Neural cell (in vitro differentiated cells): Measurements from ENCODE around the gene SSR4.
"Not testable (repeated sequence)": the region's sequence is repeated elsewhere in the genome, so short reads cannot be mapped to it uniquely, and the experiment has no call there.

Experiments
- EP300 ChIP-seq: fragments of 450-650 bp; conservative IDR thresholded peaks from 2 replicates; pipeline ENCODE4 v1.6.1; 2014; ENCODE audit warnings: antibody characterized with exemption, mild to moderate bottlenecking, moderate library complexity; ENCODE audit not compliant: poor library complexity, severe bottlenecking
- EZH2 ChIP-seq: fragments of 200-600, 300-800 bp; shearing (Covaris generic), sonication (generic); IDR thresholded peaks from 2 replicates; pipeline ENCODE4 v1.6.1; 2014; ENCODE audit warnings: antibody characterized with exemption, low read length, borderline replicate concordance, mild to moderate bottlenecking; ENCODE audit not compliant: insufficient read depth, poor library complexity, severe bottlenecking
- RAD21 ChIP-seq: fragments of 450-650 bp; conservative IDR thresholded peaks from 2 replicates; pipeline ENCODE4 v1.6.1; 2014; ENCODE audit warnings: antibody characterized with exemption, mild to moderate bottlenecking, moderate library complexity
- TAF1 ChIP-seq: IDR thresholded peaks from 2 replicates; pipeline ENCODE4 v1.6.1; 2012; ENCODE audit warnings: low read depth
- TF ChIP-seq, protein P1 (sequence below): fragments of 450-650 bp; IDR thresholded peaks from 2 replicates; pipeline ENCODE4 v1.5.1; 2014; ENCODE audit warnings: antibody characterized with exemption, mild to moderate bottlenecking, moderate library complexity; ENCODE audit not compliant: poor library complexity, severe bottlenecking

DNA sequence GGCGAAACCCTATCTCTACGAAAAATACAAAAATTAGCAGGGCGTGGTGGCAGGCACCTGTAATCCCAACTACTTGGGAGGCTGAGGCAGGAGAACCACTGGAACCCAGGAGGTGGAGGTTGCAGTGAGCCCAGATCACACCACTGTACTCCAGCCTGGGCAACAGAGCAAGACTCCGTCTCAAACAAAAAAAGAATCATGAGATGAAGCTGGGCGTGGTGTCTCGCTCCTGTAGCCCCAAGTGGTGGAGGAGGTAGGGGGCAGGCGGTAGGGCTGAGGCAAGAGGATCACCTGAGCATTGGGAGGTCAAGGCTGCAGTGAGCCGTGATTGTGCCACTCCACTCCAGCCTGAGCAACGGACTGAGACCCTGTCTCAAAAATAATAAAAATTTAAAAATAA, 23.6 kb downstream of the SSR4 start:
- TF ChIP-seq, protein P1, sequence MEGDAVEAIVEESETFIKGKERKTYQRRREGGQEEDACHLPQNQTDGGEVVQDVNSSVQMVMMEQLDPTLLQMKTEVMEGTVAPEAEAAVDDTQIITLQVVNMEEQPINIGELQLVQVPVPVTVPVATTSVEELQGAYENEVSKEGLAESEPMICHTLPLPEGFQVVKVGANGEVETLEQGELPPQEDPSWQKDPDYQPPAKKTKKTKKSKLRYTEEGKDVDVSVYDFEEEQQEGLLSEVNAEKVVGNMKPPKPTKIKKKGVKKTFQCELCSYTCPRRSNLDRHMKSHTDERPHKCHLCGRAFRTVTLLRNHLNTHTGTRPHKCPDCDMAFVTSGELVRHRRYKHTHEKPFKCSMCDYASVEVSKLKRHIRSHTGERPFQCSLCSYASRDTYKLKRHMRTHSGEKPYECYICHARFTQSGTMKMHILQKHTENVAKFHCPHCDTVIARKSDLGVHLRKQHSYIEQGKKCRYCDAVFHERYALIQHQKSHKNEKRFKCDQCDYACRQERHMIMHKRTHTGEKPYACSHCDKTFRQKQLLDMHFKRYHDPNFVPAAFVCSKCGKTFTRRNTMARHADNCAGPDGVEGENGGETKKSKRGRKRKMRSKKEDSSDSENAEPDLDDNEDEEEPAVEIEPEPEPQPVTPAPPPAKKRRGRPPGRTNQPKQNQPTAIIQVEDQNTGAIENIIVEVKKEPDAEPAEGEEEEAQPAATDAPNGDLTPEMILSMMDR: not testable (repeated sequence)
- TF ChIP-seq EZH2, RAD21, TAF1, EP300: not testable (repeated sequence)
